Ovary (tissue), 9 donors: ENCODE measurements around the gene SMC1B. TPM values are rescaled to one million over a fixed set of nuclear protein-coding genes. Genes with fewer than 3 reads are reported as not detected.
A peak's percentile ranks its signal among the peaks of the same experiment; 100 is the strongest.

ENCODE experiments used
- DNase-seq, 5 donors: peaks; one replicate each; pipeline ENCODE4 v3.0.0-alpha.2; 2019 to 2020
- H3K27ac ChIP-seq, 2 donors: fragments of 200-600 bp; one replicate each; pipeline versions ENCODE4 v1.5.1 to v1.8.0; 2019 to 2022
- H3K27me3 ChIP-seq: fragments of 200-600 bp; one replicate; pipeline ENCODE4 v1.8.0; 2022
- H3K36me3 ChIP-seq: fragments of 200-600 bp; sonication (generic); one replicate; pipeline ENCODE4 v1.5.1; 2019
- H3K4me1 ChIP-seq: one replicate; pipeline ENCODE4 v1.8.1; 2013; ENCODE audit warnings: mild to moderate bottlenecking, moderate library complexity; ENCODE audit not compliant: insufficient read depth
- H3K4me3 ChIP-seq: fragments of 200-600 bp; sonication (generic); one replicate; pipeline ENCODE4 v1.5.1; 2017
- H3K9me3 ChIP-seq, 2 donors: fragments of 200-600 bp in 1 of 2; sonication (generic) in 1 of 2; one replicate each; pipeline versions ENCODE4 v1.5.1 to v1.8.1; 2013 to 2019; ENCODE audit warnings: mild to moderate bottlenecking in 1 of 2, moderate library complexity in 1 of 2
- EP300 ChIP-seq: sonication (generic); formaldehyde crosslinking; IDR thresholded peaks from one replicate; pipeline ENCODE4 v1.6.1; 2017; ENCODE audit warnings: antibody characterized with exemption
- POLR2A ChIP-seq: fragments of 450-650 bp; IDR thresholded peaks from one replicate; pipeline ENCODE4 v1.6.1; 2017; ENCODE audit warnings: antibody characterized with exemption, mild to moderate bottlenecking, moderate library complexity
- WGBS, 3 donors: extraction: QIAGEN DNeasy Blood & Tissue Kit in 1 of 3; methylation state at CpG; one replicate each; pipeline versions ENCODE4 v1.1.5 to v1.1.7; 2013 to 2017; 5-methylcytosine and 5-hydroxymethylcytosine counted together
- intact Hi-C, 4 donors: fragments of 100-400 bp; cut with DNase I; formaldehyde crosslinking; loops; one replicate each; pipeline versions ENCODE4 v1.11.0 to v1.15.1; 2022 to 2023
- polyA plus RNA-seq, 2 donors: library from polyadenylated mRNA; stranded (reverse); fragments of 200-250 nt in 1 of 2; fragments of 350-450 nt in 1 of 2; fragmentation: Illumina TruSeq in 1 of 2; extraction: RNeasy Lipid Tissue Mini Kit (QIAGEN cat#74804) in 1 of 2; gene quantifications; one replicate each; pipeline ENCODE4 v1.2.3, GENCODE V29; 2013 to 2014
- total RNA-seq, 7 donors: library from RNA; depleted of rRNA in 2 of 7; stranded (reverse); fragments of >200 nt in 2 of 7; fragmentation: NEBNext Ultra II Directional in 3 of 7; extraction: Animal tissue kit (Norgen Biotek cat#: 25700) in 3 of 7; gene quantifications; one replicate each; pipeline versions ENCODE4 v1.1.0 to v1.2.4, GENCODE V29; 2016 to 2023
- TF ChIP-seq, protein P1 (sequence below), 3 donors: fragments of 450-650 bp in 2 of 3; fragments of 200-600 bp in 1 of 3; IDR thresholded peaks; one replicate each; pipeline versions ENCODE4 v1.5.1 to v1.8.0; 2016 to 2022; ENCODE audit warnings: antibody characterized with exemption in 3 of 3, mild to moderate bottlenecking in 1 of 3
- donor health status: DM: no; HTN: no; CAD: no; lungs with moderate emphysema.
- donor health status: DM: no; HTN: no; CAD: no.
- donor health status: Bipolar disorder and iron deficiency.
- donor health status: DM: yes; HTN: yes; CAD: no.
- donor health status: DM: no; HTN: no; CAD: no.
- donor health status: DM: yes; HTN: yes; CAD: no.

Gene SMC1B
- total and polyA plus RNA-seq, 9 donors, result 0.04 to 0.05 TPM; not detected in 7

DNA sequence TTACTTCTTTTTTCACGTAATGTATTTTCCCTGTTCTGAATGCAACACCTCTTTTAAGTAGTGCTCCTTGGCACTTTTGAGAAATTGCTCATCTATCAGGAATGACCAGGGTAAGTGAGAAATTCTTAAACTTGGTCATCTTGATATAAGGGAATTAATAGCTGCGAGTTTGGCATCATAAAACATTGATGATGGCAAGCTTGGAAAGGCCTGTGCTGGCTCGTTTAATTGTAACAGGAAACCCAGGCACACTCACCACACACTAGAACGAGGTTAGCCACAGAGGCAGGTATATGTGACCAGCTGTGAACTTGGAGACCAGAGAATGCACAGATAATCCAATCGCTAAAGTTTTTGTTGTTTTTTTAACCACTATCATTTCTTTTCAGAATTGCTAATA is 79.3 kb downstream of the SMC1B start:
- no peak overlapping the region for H3K4me3 ChIP-seq
- no peaks in the 10 kb centered on the region for H3K36me3 ChIP-seq
- 63 to 65% (median 64%) methylated on average over 5 of the region's 5 CpGs for WGBS, 3 donors
- peaks cover 7% of the 10 kb centered on the region for H3K4me1 ChIP-seq
- intact Hi-C loops, result no loop called here
- TF ChIP-seq POLR2A (no peak), EP300 (no peak)
- TF ChIP-seq, protein P1, sequence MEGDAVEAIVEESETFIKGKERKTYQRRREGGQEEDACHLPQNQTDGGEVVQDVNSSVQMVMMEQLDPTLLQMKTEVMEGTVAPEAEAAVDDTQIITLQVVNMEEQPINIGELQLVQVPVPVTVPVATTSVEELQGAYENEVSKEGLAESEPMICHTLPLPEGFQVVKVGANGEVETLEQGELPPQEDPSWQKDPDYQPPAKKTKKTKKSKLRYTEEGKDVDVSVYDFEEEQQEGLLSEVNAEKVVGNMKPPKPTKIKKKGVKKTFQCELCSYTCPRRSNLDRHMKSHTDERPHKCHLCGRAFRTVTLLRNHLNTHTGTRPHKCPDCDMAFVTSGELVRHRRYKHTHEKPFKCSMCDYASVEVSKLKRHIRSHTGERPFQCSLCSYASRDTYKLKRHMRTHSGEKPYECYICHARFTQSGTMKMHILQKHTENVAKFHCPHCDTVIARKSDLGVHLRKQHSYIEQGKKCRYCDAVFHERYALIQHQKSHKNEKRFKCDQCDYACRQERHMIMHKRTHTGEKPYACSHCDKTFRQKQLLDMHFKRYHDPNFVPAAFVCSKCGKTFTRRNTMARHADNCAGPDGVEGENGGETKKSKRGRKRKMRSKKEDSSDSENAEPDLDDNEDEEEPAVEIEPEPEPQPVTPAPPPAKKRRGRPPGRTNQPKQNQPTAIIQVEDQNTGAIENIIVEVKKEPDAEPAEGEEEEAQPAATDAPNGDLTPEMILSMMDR (IDR thresholded peaks at IDR 0.05), result no peak
- no peaks in the 10 kb centered on the region for H3K9me3 ChIP-seq
- H3K27me3 ChIP-seq, result no peaks in the 10 kb centered on the region
- DNase-seq, result no peak
- H3K27ac ChIP-seq, result no peak overlapping the region

DNA sequence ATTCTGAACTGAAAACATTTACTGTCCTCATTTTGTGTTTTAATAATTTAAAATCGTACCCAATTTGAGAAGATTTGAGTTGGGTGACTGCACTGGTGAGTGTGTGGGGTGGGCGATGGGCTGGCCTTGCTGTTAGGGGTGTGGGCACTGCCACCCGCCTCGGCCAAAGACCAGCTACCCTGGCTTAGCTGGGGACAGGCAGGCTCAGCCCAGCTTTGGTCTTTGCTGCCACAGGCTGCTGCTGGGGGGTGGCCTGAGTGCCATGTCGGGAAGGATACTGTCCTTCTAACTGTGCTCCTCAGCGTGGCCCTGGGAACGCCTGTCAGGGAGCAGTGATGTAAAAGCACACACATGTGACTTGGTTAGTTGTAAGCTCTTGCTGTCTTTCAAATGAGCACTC is 81.4 kb downstream of the SMC1B start:
- no peaks in the 10 kb centered on the region for H3K9me3 ChIP-seq
- TF ChIP-seq POLR2A, result no peak
- TF ChIP-seq, protein P1 (IDR thresholded peaks at IDR 0.05), result no peak
- TF ChIP-seq EP300, result no peak
- whole genome bisulfite sequencing, 3 donors, result 93 to 97% (median 95%) methylated on average over 7 of the region's 7 CpGs
- no peak for DNase-seq
- H3K27ac ChIP-seq, result no peak overlapping the region
- no peak overlapping the region for H3K4me3 ChIP-seq
- peaks cover 4% of the 10 kb centered on the region for H3K4me1 ChIP-seq
- no peaks in the 10 kb centered on the region for H3K36me3 ChIP-seq
- H3K27me3 ChIP-seq, result no peaks in the 10 kb centered on the region
- intact Hi-C loops, result no loop called here

- 92 to 94% (median 93%) methylated on average over 9 of the region's 9 CpGs for WGBS, 3 donors
- intact Hi-C loops, result no loop called here
- DNase-seq, result no peak
These were observed 81.9 kb downstream of the SMC1B start for GRCh38 chr22:45331486-45331885.

GRCh38 chr22:45330548-45330947 is 82.9 kb downstream of the SMC1B start:
- no peak for DNase-seq
- intact Hi-C loops, result no loop called here
- Histone ChIP-seq H3K4me3 (no peak overlapping the region), H3K27me3 (no peaks in the 10 kb centered on the region), H3K4me1 (no peaks in the 10 kb centered on the region), H3K27ac (no peak overlapping the region), H3K36me3 (no peaks in the 10 kb centered on the region), H3K9me3 (no peaks in the 10 kb centered on the region)
- WGBS, 3 donors, result 92 to 93% (median 92%) methylated on average over 19 of the region's 19 CpGs
- no peak for TF ChIP-seq POLR2A
- TF ChIP-seq, protein P1 (IDR thresholded peaks at IDR 0.05), result no peak
- TF ChIP-seq EP300, result no peak

More at GRCh38 chr22:45331486-45331885, 81.9 kb downstream of the SMC1B start:
- Histone ChIP-seq H3K27me3 (no peaks in the 10 kb centered on the region), H3K27ac (no peak overlapping the region), H3K4me3 (no peak overlapping the region), H3K9me3 (no peaks in the 10 kb centered on the region), H3K36me3 (no peaks in the 10 kb centered on the region), H3K4me1 (peaks cover 2% of the 10 kb centered on the region)
- TF ChIP-seq, protein P1 (IDR thresholded peaks at IDR 0.05), result no peak
- TF ChIP-seq POLR2A (no peak), EP300 (no peak)

DNA sequence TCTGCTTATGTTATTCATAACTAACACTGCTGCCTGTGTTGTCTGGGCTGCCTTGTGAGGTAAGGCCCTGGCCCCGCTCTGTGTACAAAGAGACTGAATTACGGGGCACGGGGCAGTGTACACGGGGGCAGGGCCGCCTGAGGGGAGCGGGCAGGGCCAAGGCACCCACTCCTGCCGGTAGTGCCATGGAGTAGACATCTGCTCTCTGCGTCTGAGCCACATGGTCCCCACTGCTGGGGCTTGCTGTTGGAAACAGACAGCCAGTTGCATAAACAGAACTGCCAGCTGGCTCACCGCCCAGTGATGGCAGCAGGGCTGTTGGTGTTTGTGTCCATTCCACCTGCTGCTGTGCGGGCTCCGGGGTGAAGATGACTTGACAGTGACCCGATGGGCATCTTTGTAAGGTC is 83.9 kb downstream of the SMC1B start:
- Histone ChIP-seq H3K36me3 (no peaks in the 10 kb centered on the region), H3K27me3 (no peaks in the 10 kb centered on the region), H3K4me3 (no peak overlapping the region), H3K27ac (no peak overlapping the region), H3K4me1 (no peaks in the 10 kb centered on the region), H3K9me3 (no peaks in the 10 kb centered on the region)
- 68 to 85% (median 71%) methylated on average over 12 of the region's 12 CpGs for WGBS, 3 donors
- no peak for TF ChIP-seq POLR2A
- TF ChIP-seq, protein P1 (IDR thresholded peaks at IDR 0.05), result no peak
- no peak for TF ChIP-seq EP300
- intact Hi-C loops, result no loop called here
- peak in 1 of 5 donors; percentile 57 for DNase-seq
